Cardiac ventricle fibroblast (primary cell): ENCODE results near the gene CD58. TPM values are rescaled to one million over a fixed set of nuclear protein-coding genes. Genes with fewer than 3 reads are reported as not detected.

Source experiments
- total RNA-seq: library from RNA; depleted of rRNA; stranded (reverse); fragments of >200 nt; gene quantifications from 2 replicates; pipeline ENCODE4 v1.2.3, GENCODE V29; 2015

Gene CD58
- total RNA-seq, result 11.0 and 12.4 TPM in 2 replicates

GRCh38 chr1:116570358-116571214, at the start of gene CD58:
Gene CD58, minus strand, starts transcription at chr1:116571026. Its CDS starts 54 bp downstream, at chr1:116570972.

Other genes starting within 250 kb of the CD58 start
- gene ATP1A1, start 197.8 kb downstream of the CD58 start, total RNA-seq, result 197 and 199 TPM in 2 replicates
- 1.3 and 1.7 TPM in 2 replicates for gene IGSF3, start 96.7 kb upstream of the CD58 start, total RNA-seq
- gene CD2, start 183.4 kb upstream of the CD58 start, total RNA-seq, result not detected in 2 replicates